GM18868 (cell line): ENCODE data around the gene SLC4A5.
"Not testable (repeated sequence)": the region's sequence is repeated elsewhere in the genome, so short reads cannot be mapped to it uniquely, and the experiment has no call there.

Experiments used
- ATAC-seq: cut with Tn5 transposase; IDR thresholded peaks from one replicate; pipeline ENCODE4 v1.9.1; 2021; ENCODE audit warnings: mild to moderate bottlenecking, moderate library complexity; ENCODE audit not compliant: unreplicated experiment

The SLC4A5 gene

DNA sequence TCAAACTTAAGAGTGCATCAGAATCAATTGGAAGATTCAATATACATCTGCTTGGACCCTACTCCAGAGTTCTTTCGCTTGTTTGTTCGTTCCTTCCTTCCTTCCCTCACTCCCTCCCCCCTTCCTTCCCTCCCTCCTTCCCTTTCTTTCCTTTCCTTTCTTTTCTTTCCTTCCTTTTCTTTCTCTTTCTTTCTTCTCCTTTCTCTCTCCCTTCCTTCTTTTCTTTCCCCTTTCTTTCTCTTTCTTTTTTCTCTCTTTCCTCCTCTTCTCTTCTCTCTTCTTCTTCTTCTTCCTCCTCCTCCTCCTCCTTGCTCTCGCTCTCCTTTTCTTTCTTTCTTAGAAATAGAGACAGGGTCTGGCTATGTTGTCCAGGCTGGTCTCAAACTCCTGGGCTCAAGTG lies 98.9 kb downstream of the SLC4A5 start:
- ATAC-seq = no peak

DNA sequence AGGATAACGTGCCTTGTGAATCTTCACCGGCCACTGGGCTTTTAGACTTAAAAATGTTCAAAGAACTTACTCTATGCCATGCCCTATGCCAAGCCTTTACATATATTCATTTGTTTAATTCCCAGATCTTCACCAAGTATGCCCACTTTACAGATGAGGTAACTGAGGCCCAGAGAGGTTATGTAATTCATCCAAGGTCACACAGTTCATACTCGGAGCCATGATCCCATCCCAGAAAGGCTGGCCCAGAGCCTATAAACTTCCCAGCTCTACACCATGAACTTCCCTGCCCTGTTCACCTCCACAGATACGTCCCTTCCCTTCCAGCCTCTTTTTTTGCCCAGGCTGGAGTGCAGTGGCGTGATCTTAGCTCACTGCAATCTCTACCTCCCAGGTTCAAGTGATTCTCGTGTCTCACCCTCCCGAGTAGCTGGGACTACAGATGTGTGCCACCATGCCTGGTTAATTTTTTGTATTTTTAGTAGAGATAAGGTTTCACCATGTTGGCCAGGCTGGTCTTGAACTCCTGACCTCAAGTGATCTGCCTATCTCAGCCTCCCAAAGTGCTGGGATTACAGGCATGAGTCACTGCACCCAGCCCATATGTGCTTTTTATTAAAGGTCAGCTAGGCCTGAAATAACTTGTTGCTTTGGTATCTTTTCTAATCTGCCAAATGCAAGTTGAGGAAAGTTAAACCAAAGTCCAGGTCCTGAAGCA lies 100.7 kb downstream of the SLC4A5 start:
- ATAC-seq = no peak

- ATAC-seq = no peak
These were observed 103.9 kb downstream of the SLC4A5 start for GRCh38 chr2:74239346-74239745.

GRCh38 chr2:74238879-74239278 lies 104.3 kb downstream of the SLC4A5 start:
- no peak for ATAC-seq

DNA sequence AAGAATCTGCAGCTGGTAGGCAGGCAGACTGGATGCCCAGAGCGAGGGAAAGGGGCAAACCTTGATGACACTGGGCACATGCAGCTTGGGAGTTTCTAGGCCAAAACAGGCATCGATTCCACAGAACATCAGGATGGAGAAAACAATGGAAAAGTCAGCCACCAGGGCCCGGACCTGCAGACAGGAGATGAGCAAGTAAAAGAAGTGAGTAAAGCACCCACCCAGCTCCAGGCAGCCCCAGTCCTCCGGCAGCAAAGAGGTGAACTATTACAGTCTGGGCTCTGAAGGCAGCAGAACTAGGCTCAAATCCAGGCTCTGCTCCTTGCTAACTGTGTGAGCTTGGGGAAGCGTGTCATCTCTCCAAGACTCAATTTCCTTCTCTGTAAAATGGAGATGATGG lies 108.2 kb downstream of the SLC4A5 start:
- ATAC-seq = no peak

DNA sequence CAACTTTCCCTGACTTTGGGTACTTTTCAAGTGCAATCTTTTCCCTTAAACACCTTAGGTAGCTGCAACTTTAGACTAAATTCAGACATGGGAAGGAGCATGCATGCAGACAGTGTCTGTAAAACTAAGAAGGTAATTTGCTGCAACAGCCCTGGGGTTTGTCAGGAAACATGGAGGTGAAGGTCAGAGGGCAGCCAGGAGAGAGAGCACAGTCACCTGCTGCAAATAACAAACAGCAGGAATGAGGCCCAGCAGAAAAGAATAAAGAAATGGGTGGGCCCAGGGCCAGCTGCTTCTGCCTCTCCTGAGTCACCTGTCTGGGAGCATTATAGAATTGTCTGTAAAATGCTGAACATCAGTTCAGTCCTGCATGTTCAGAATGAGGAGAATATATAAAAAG lies 109.6 kb downstream of the SLC4A5 start:
- no peak for ATAC-seq

GRCh38 chr2:74232426-74232825 lies 110.8 kb downstream of the SLC4A5 start:
- no peak for ATAC-seq

DNA sequence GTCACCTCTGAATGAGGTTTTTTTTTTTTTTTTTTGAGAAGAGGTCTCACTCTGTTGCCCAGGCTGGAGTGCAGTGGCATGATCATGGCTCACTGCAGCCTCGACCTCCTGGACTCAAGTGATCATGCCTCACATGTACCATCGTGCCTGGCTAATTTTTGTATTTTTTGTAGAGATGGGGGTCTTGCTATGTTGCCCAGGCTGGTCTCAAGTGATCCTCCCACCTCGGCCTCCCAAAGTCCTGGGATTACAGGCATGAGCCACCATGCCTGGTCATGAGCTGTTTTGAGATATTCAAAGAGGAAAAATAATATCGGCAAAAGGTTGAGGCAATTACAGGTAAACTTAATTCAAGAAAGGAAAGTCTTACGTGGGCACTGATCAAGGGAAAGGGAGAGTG lies 113.4 kb downstream of the SLC4A5 start:
- not testable (repeated sequence) for ATAC-seq

GRCh38 chr2:74228772-74229171 lies 114.4 kb downstream of the SLC4A5 start:
- no peak for ATAC-seq

DNA sequence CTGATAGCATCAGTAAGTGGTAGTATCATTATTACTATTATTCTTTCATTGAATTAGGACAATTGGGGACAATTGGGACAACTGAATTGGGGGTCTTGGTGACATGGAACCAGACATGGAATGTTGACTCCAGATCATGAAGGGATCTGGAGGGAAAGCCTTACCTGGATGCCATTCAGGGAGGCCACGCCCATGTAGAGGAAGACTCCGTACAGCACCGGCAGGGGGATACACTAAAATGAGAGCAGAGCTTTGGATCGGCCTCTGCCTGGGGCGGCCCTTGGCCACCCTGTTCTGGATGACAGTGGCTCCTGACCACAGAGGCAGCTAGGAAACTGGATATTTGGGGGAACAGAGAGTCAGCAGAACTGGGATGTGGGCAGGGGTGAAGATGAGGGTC lies 115.6 kb downstream of the SLC4A5 start:
- ATAC-seq = no peak

DNA sequence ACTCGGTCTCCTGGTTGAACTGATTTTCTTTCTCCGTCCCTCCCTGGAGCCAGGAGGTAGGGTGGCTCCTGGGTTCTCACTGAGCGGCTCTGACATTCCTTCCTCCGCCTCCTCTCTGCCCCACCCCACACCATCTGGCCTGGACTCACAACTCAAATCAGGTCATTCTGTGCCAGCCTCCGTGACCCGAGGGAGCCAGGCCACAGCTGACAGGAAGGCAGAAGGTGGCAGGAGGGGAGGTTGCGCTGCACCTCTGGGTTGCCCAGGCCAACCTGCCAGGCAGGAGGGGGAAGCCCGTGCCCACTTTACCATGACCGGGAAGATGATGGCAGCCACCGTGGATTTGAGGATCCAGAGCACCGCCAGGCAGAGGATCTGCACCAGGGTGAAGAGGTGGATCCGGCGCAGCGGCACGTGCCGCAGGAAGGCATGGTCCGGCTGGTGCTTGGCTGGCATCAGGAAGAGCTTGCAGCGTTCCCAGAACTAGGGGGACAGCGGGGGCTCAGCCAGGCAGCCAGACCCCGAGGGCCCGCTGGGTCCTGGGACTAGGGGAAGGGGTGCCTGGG lies 116.5 kb downstream of the SLC4A5 start:
- ATAC-seq = no peak

DNA sequence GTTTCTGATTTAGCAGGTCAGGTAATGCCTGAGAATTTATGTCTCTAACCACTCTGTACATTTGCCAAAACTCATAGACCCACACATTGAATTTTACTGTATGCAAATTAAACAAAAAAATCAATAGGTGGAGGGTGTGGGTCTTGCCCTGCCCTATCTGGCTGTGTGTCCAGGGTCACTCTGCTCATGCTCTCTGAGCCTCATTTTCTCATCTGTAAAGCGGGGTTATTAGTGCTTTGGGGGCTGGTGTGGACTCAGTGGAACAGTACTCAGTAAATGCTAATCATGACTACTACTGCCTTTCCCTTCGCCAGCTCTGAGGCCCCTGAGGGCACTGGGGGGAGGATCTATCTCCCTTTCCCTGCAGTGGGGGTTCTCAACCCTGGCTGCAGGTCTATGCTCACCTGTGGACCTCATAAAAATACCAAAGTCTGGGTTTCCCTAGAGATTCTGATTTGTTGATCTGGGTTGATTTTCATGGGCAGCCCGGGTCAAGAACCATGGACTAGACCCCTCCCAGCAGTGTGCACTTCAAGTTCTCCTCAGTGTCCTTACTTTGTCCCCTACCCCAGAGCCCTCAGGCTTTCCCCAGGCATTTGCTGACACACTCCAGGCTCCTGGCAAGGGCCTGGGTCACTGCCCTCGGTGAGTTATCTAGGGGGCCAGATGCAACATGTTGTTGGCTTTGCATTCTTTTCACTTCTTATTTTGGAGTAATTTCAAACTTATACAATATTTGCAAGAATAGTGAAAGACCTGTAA lies 117.3 kb downstream of the SLC4A5 start:
- no peak for ATAC-seq

GRCh38 chr2:74223941-74224770 lies 119.1 kb downstream of the SLC4A5 start:
- no peak for ATAC-seq

GRCh38 chr2:74222300-74222650 lies 120.9 kb downstream of the SLC4A5 start:
- no peak for ATAC-seq

- ATAC-seq = no peak
These were observed 121.5 kb downstream of the SLC4A5 start for GRCh38 chr2:74221604-74222299.

DNA sequence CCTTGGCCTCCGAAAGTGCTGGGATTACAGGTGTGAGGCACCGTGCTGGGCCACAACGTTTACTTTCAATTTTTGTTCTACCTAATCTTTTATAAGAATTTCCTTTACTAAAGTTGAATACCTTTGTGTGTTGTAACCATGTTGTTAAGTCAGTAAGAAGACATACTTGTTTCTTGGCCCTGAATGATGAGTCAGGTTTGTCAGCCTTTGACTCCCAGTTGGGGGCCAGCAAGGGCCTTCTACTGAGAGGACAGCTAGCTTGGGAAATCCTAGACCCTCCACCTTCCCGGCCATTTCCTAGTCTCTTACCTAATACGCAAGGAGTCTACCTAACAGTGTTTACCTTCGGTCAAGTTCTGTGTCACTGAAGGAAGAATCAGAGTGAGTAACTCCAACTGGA lies 122.1 kb downstream of the SLC4A5 start:
- ATAC-seq = no peak

DNA sequence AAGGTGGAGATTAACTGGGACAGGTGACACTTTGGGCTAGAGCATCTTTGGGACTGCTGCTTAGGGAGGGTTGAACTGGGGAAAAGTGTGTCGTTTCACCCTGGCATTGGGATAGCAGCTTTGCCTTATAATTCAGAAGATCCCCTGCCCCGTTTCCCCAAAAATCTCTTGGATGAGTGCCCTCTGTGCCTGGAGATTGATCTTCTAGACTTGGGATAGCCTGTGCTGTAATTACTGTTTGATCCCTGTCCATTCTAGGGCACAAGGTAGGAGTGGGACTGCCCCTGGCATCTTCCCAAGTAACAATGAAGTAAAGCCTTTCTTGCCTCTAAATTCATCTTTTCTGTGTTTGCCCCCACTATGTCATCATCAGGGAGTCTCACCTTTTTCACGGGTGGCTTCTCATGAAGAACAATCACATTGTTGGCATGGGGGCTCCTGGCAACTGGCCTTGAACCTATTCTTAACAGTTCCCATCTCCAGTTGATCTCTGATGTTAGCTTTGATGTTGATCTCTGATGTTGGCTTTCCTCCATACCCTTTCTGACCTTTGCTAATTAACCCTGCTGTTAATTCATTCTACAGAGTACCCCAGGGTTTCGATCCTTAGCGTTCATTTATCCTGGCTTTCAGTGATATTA lies 123.2 kb downstream of the SLC4A5 start:
- no peak for ATAC-seq

DNA sequence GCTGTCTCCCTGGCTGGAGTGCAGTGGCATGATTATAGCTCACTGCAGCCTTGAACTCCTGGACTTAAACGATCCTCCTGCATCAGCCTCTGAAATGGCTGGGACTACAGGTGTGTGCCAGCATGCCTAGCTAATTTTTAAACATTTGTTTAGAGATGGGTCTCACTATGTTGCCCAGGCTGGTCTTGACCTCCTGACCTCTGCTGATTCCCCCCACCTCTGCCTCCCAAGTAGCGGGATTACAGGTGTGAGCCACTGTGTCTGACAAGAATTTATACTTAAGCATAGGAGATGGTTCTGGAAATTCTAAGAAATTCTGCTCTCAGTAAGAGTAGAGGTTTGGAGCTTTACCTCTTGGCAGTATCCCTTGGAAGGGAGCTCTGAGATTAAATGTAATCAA lies 126.6 kb downstream of the SLC4A5 start:
- no peak for ATAC-seq

- ATAC-seq = not testable (repeated sequence)
These were observed 127.4 kb downstream of the SLC4A5 start for GRCh38 chr2:74215771-74216170.

- ATAC-seq = no peak
These were observed 130.4 kb downstream of the SLC4A5 start for GRCh38 chr2:74212702-74213410.
